GM21390 (cell line): ENCODE data around the gene TMPRSS15.

Source experiments
- ATAC-seq: cut with Tn5 transposase; IDR thresholded peaks from one replicate; pipeline ENCODE4 v1.9.1; 2021; ENCODE audit not compliant: unreplicated experiment

TMPRSS15 gene

GRCh38 chr21:18350216-18350615 is 53.4 kb downstream of the TMPRSS15 start:
- no peak for ATAC-seq

- no peak for ATAC-seq
Observed at GRCh38 chr21:18349468-18349867, 54.1 kb downstream of the TMPRSS15 start.

- ATAC-seq = no peak
Observed at GRCh38 chr21:18340387-18340942, 63.1 kb downstream of the TMPRSS15 start.

- ATAC-seq = no peak
Observed at GRCh38 chr21:18335651-18336236, 67.8 kb downstream of the TMPRSS15 start.

GRCh38 chr21:18334066-18334465 is 69.5 kb downstream of the TMPRSS15 start:
- no peak for ATAC-seq

GRCh38 chr21:18318156-18318555 is 85.4 kb downstream of the TMPRSS15 start:
- no peak for ATAC-seq

- no peak for ATAC-seq
Observed at GRCh38 chr21:18298228-18298627, 105.4 kb downstream of the TMPRSS15 start.

- ATAC-seq = no peak
Observed at GRCh38 chr21:18294100-18294499, 109.5 kb downstream of the TMPRSS15 start.

GRCh38 chr21:18289876-18290275 is 113.7 kb downstream of the TMPRSS15 start:
- ATAC-seq = no peak

GRCh38 chr21:18285379-18285778 is 118.2 kb downstream of the TMPRSS15 start:
- no peak for ATAC-seq

- ATAC-seq = no peak
Observed at GRCh38 chr21:18275781-18276180, 127.8 kb downstream of the TMPRSS15 start.

GRCh38 chr21:18274370-18274769 is 129.2 kb downstream of the TMPRSS15 start:
- ATAC-seq = no peak

GRCh38 chr21:18273400-18273799 is 130.2 kb downstream of the TMPRSS15 start:
- ATAC-seq = no peak

- no peak for ATAC-seq
Observed at GRCh38 chr21:18269856-18270255, 133.7 kb downstream of the TMPRSS15 start.

GRCh38 chr21:18268906-18269305 is 134.7 kb downstream of the TMPRSS15 start:
- no peak for ATAC-seq

GRCh38 chr21:18267496-18267895 is 136.1 kb downstream of the TMPRSS15 start:
- ATAC-seq = no peak

- ATAC-seq = no peak
Observed at GRCh38 chr21:18265944-18266343, 137.6 kb downstream of the TMPRSS15 start.

GRCh38 chr21:18253799-18254198 is 149.8 kb downstream of the TMPRSS15 start:
- ATAC-seq = no peak

GRCh38 chr21:18253221-18253620 is 150.4 kb downstream of the TMPRSS15 start:
- ATAC-seq = no peak

GRCh38 chr21:18252680-18253079 is 150.9 kb downstream of the TMPRSS15 start:
- ATAC-seq = no peak

GRCh38 chr21:18252256-18252655 is 151.3 kb downstream of the TMPRSS15 start:
- no peak for ATAC-seq

GRCh38 chr21:18251065-18251464 is 152.5 kb downstream of the TMPRSS15 start:
- no peak for ATAC-seq

- ATAC-seq = peak; percentile 52
Observed at GRCh38 chr21:18249672-18250071, 153.9 kb downstream of the TMPRSS15 start.
